GM12801 (cell line): Measurements from ENCODE around the gene PAN3.

ENCODE experiments used
- TF ChIP-seq, protein P1 (sequence below): IDR thresholded peaks from one replicate; pipeline ENCODE4 v1.5.1; 2011; ENCODE audit warnings: control low read depth; ENCODE audit not compliant: insufficient read length; ENCODE audit errors: extremely low read depth

The PAN3 gene

GRCh38 chr13:28128030-28128429, 10.3 kb upstream of the PAN3 start:
- TF ChIP-seq, protein P1, sequence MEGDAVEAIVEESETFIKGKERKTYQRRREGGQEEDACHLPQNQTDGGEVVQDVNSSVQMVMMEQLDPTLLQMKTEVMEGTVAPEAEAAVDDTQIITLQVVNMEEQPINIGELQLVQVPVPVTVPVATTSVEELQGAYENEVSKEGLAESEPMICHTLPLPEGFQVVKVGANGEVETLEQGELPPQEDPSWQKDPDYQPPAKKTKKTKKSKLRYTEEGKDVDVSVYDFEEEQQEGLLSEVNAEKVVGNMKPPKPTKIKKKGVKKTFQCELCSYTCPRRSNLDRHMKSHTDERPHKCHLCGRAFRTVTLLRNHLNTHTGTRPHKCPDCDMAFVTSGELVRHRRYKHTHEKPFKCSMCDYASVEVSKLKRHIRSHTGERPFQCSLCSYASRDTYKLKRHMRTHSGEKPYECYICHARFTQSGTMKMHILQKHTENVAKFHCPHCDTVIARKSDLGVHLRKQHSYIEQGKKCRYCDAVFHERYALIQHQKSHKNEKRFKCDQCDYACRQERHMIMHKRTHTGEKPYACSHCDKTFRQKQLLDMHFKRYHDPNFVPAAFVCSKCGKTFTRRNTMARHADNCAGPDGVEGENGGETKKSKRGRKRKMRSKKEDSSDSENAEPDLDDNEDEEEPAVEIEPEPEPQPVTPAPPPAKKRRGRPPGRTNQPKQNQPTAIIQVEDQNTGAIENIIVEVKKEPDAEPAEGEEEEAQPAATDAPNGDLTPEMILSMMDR = no peak

DNA sequence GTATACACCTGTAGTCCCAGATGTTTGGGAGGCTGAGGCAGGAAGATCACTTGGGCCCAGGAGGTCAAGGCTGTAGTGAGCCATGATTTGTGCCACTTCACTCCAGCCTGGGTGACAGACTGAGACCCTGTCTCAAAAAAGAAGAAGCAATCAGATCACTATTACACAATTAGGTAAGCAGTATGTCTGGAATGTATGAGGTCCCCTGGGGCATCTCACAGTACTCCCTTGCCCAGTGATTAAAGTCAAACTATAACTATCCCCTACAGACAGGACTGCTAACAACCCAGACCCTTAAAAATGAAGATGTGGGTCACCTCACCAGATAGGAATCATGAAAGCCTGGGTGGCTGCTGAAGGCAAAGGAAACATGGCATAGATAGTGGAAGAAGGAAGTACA, 9.4 kb upstream of the PAN3 start:
- TF ChIP-seq, protein P1 = no peak

- TF ChIP-seq, protein P1 = no peak
These were observed 8.2 kb upstream of the PAN3 start for GRCh38 chr13:28129911-28130693.

DNA sequence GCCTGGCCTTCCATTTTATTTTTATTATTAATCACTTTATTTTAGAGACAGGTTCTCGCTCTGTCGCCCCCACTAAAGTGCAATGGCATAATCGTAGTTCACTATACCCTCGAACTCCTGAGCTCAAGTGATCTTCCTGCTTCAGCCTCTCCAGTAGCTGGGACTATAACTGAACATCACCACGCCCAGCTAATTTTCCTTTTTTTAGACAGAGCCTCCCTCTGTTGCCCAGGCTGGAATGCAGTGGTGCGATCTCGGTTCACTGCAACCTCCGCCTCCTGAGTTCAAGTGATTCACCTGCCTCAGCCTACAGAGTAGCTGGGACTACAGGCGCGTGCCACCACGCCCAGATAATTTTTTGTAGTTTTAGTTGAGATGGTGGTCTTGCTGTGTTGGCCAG, 6.7 kb upstream of the PAN3 start:
- TF ChIP-seq, protein P1 = no peak

DNA sequence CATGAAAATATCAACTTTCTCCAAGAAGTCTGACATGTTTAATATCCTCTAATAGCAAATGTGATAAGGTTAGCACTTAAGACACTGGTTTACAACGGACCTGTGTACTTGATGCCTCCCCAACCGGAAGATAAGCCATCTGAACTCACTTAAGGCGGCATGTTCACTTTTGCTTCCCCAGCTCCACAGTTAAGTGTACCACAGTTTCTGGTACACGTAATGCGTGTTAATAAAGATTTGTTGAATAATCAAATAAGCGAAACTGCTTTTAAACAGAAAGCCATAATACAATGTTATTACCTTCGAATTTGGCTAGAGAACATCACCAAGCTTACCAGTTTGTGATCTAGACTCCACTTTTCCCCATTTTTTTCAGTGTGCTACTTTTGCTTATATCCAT, 1.4 kb upstream of the PAN3 start:
- TF ChIP-seq, protein P1 = no peak

DNA sequence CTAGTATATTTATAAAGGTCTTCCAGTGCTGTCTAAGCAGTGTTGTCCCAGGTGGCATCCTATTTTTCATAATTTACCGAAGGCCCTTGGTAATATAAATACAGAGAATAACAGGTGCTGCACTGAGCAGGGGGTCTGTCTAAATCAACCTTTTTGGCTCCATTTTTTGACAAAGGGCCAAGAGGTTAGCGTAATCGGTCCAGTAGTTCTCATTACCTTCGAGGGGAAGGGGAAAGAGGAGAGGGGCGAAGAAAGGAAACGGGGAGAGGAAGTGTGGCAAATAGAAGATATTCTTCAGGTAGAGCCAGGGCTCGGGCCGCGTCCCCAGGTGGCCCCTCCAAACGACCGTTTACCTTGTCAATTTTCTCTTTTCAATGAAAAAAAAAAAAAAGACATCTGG, 749 bp upstream of the PAN3 start:
- TF ChIP-seq, protein P1 = no peak

DNA sequence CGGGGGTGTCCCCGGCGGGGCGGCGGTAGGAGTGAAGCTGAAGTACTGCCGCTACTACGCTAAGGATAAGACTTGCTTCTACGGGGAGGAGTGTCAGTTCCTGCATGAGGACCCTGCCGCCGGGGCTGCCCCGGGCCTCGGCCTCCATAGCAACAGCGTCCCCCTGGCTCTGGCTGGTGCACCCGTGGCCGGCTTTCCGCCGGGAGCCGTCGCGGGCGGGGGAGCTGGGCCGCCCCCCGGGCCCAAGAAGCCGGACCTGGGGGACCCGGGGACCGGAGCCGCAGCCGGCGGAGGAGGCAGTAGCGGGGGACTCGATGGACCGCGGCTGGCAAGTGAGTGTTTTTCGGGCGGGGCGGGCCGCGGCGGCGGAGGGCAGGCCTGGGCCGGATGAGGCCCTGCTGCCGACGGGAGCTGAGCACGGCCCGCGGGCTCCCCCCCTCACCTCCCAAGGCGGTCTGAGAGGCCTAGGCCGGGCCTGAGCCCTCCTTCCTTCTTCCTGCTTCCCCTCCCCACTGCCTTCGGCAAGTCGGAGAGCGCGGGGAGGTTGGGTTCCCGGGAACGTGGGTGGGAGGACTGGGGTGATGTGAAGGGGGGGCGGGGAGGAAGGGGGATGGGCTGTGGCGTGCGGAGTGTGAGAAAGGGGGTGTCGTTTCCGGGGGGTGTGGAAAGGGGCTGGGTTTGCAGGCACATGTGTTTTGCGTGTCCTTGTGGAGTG, 568 bp downstream of the PAN3 start:
- TF ChIP-seq, protein P1 = no peak
